Epithelial cell of prostate (primary cell): ENCODE measurements around the gene MRPL20.
"Not testable (repeated sequence)": the region's sequence is repeated elsewhere in the genome, so short reads cannot be mapped to it uniquely, and the experiment has no call there.

ENCODE experiments used
- DNase-seq: peaks from one replicate; pipeline ENCODE4 v3.0.0-alpha.2; 2011; ENCODE audit warnings: low read depth, low spot score
- H3K27ac ChIP-seq: fragments of 450-650 bp; 2 replicates; pipeline ENCODE4 v1.5.1; 2017; ENCODE audit warnings: mild to moderate bottlenecking

The MRPL20 gene

DNA sequence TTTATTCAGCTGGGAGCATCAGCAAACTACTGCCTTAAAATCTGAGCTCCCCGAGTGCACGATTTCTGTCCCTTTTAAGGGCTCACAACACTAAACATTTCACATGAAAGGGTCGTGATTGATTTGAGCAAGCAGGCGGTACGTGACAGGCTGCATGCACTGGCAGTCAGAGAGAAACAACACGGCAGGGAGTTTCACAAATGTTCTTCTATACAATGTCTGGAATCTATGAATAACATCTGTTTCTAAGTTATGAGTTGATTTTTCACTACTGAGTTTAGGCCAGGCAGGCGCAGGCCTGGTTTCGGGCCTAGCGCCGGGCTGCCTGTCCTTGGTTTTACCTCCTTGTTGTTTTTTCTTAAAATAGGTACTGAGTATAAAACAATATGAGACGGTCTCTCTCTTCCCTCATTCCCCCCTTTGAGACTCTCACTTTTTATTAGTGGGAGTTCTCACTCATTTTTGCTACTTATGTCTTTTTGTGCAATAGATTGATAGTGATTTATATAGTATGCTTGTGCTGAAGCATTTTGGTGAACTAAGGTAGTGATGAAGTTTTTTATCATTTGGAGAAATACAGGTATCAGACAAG lies 5.3 kb upstream of the MRPL20 start:
- not testable (repeated sequence) for DNase-seq, H3K27ac ChIP-seq

- no peak overlapping the region for H3K27ac ChIP-seq
- DNase-seq: no peak
Measured at GRCh38 chr1:1411626-1412025, 4.5 kb upstream of the MRPL20 start.

- DNase-seq, H3K27ac ChIP-seq: not testable (repeated sequence)
Measured at GRCh38 chr1:1410238-1410637, 3.1 kb upstream of the MRPL20 start.

DNA sequence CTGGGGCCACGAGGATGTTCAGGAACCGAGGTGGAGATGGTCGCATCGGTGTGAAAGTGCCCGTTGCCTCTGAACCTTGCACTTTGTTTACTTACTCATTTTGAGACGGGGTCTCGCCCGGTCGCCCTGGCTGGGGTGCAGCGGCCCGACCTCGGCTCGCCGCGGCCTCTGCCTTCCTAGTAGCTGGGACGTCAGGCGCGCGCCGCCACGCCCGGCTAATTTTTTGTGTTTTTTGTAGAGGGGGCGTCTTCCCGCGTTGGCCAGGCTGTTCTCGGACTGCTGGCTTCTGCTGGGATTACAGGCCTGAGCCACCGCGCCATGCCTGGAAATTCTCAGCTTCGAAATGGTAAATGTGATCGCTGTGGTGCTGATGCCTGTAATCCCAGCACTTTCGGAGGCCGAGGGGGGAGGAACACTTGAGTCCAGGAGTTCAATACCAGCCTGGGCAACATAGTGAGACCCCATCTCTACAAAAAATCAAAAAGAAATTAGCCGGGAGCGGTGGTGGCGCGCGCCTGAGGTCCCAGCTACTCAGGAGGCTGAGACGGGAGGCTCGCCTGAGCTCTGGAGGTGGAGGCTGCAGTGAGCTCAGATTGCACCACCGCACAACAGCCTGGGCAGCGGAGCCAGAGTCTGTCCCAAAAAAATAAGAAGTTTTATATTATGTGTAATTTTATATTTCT lies 684 bp upstream of the MRPL20 start:
- H3K27ac ChIP-seq: peak overlapping the region; percentile 69
- no peak for DNase-seq

GRCh38 chr1:1406101-1406820 lies 832 bp downstream of the MRPL20 start:
- peak overlapping the region; percentile 69 for H3K27ac ChIP-seq
- DNase-seq: no peak

DNA sequence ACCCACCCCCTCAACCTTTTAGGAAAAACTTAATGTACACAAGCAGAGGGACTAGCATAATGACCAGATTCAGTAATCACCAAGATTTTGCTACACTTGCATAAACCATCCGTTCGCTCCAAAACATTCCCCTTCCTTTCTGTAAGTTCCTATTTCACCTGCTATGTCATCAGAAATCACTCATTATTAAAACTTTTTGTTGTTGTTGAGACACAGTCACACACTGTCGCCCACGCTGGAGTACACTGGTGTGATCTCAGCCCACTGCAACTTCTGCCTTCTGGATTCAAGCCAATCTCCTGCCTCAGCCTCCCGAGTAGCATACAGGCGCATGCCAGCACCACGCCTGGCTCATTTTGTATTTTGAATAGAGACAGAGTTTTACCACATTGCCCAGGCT lies 3.4 kb downstream of the MRPL20 start:
- peak overlapping the region; percentile 34 for H3K27ac ChIP-seq

DNA sequence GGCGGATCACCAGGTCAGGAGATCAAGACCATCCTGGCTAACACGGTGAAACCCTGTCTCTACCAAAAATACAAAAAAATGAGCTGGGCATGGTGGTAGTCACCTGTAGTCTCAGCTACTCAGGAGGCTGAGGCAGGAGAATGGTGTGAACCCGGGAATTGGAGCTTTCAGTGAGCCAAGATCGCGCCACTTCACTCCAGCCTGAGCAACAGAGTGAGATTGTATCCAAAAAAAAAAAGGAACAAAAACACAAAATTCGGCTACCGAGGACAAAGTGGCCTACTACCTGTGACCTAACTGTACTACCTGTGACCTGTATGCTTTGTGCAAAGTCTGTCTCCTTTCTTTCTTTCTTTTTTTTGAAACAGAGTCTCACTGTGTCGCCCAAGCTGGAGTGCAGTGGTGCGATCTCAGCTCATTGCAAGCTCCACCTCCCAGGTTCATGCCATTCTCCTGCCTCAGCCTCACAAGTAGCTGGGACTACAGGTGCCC lies 4.1 kb downstream of the MRPL20 start:
- DNase-seq: not testable (repeated sequence)
- peak overlapping the region; percentile 34 for H3K27ac ChIP-seq

More for the DNA sequence above, 3.4 kb downstream of the MRPL20 start:
- DNase-seq: no peak

DNA sequence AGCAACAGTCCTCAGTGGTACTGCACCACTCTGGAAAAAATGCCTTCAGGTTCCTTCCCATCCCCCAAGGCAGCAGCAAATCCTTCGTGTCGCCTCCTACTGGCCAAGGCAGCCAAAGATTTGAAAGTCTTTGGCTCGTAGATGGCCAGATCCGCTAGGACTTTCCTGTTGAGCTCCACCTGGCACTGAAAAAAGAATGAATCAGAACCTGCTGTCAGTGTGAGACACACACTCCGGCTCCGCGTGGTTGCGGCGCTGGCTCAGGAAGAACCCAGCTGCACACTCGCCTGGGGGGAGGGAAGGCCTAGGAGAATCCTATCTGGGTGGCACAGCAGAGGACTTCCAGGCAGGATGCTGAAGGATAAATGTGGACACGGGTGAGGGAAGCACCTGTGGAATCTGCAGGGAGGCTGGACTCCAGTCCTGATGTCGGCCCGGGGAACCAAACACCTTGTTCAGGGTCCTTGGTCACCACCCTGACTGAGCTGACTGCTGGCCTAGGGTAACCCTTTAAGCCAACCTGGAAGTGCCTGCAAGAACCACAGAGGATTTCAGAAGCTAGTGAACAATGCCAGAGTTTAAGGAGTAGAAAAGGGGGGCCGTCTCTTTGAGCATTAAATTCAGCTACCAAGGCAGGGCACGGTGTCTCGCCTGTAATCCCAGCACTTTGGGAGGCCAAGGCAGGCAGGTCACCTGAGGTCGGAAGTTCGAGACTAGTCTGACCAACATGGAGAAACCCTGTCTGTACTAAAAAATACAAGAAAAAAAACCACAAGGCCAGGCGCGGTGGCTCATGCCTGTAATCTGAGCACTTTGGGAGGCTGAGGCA lies 4.8 kb downstream of the MRPL20 start:
- peak; percentile 61 for DNase-seq
- peak overlapping the region; percentile 34 for H3K27ac ChIP-seq

GRCh38 chr1:1401457-1402010 lies 5.6 kb downstream of the MRPL20 start:
- H3K27ac ChIP-seq: peak overlapping the region; percentile 34
- no peak for DNase-seq

DNA sequence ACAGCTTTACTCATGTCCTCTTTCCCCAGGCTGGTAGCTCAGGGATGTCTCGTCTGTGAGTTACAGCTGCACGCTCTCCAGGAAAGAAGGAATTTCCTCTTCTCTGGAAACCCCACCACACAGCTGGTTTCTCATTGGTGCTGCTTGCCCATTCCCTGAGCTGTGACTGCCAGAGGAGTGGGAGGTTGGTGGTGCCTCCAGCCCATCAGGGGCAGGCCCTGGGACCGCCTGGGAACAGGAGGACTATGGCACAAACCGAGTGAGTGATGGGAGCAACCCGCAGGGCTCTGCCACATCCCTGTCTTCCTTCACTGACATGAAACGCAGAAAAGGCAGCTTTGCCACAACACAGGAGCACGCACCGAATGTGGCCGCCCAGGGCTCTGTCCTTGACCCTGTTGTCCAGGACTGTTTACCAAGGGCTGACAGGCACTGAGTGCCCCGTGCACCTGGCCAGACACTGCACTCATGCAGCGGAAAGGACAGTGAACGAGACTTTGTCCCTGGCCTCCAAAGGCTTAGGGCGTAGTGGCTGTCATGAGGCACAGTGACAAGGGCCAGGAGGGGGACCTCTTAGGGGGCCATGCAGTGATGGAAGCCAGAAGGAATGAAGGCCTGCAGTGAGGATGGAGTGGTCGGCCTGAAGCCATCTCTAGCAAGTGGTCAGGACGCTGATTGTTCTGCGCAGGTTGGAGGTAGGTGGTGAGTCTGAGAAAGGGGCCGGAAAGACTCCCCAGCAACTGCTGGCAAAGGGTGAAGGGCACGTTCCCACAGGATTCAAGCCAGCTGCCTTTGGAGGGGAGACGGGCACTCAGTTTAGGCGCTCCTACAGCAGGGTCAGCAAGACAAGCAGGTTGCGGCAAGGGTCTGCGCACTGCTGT lies 6.3 kb downstream of the MRPL20 start:
- no peak for DNase-seq
- H3K27ac ChIP-seq: peak overlapping the region; percentile 70

GRCh38 chr1:1399872-1400575 lies 7.1 kb downstream of the MRPL20 start:
- DNase-seq: no peak
- peak overlapping the region; percentile 70 for H3K27ac ChIP-seq

DNA sequence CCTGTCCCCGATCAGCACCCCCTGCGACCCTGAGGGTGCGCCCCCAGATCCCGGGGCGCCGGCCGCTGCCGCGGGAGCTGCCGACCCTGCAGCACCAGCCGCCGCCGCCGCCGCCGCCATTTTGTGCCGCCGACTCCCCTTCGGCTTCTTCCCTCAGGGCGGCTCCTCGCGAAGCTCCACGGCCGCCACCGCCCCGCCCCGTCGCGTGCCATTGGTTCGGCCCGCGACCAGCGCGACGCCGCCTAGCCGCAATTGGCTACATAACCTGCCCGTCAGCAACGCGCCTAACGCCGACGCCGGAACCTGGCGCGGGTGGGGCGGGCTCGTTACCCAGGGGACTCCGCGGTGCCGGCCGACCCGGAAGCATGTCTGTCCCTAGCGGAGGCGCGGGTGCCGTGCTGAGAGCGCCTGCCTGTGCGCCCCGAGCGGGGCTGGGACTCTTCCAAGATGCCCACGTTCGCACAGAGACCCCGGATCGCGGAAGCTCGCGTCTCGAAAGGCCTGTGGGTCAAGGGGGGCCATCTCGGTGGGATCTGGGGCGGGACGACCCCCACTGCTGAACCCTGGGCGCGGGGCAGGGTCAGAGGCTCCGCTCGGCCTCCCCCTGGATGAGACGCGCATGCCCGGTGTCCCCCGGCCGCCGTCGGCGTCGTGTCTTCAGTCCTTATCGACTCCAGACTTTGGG lies 7.8 kb downstream of the MRPL20 start, which contains the start of gene CCNL2:
CCNL2 (minus strand) TSS at position 149 of the 685 bp plus-strand sequence; CDS start at position 120, 29 bp downstream.
- DNase-seq: peak; percentile 89
- H3K27ac ChIP-seq: peak within 1 kb of the TSS; percentile 70

- DNase-seq: no peak
- peak overlapping the region; percentile 70 for H3K27ac ChIP-seq
Measured at GRCh38 chr1:1398677-1399186, 8.4 kb downstream of the MRPL20 start.

DNA sequence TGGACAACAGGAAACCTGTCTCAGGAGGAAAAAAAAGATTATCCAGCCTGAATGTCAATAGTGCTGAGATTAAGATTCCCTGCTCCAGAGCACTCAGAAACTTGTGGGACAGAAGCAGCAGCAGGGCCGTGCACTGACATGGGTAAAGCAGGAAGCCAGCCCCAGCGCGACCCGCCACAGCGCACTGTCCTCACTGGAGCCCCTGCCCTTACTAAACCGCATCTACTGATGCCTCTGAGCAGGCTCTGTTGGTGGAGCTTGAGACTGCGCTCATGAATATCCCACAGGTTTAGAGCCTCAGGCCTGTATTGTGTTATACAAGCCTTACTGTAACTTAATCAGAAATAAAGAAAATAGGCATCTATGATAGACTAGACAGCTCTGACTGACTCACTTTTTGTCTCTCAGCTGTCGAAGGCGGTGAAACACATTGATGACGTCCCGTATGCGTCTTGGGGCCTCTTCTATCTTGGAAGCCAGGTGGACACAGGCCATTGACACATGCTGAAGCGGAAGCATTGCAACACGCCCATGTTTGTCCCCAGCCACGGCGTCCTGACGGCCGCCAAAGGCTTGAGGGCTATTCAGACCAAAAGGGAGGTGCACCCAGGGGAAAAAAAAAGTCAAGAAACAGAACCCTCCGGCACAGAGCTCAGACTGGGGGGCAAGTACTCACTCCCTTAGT lies 9.1 kb downstream of the MRPL20 start:
- DNase-seq: no peak
- H3K27ac ChIP-seq: peak overlapping the region; percentile 70

- H3K27ac ChIP-seq: no peak overlapping the region
- DNase-seq: no peak
Measured at GRCh38 chr1:1395166-1395565, 11.9 kb downstream of the MRPL20 start.

DNA sequence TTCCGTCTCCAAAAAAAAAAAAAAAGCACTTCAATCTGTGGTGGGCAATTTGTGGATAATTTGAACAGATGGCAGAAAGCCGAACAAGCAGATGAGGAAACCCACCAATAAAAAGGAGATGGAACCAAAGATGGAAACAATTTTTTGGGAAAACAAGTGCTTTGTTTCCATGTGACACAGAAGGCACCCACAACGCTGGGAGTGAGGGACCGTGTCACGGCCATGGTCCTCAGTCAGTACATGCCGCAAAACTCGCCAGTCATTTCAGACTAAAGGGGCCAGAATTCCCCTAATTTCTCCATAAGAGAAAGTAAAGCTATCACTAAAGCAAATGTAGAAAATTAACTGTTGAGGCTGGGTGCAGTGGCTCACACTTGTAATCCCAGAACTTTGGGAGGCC lies 13.0 kb downstream of the MRPL20 start:
- H3K27ac ChIP-seq: no peak overlapping the region
- no peak for DNase-seq

GRCh38 chr1:1393428-1393827 lies 13.7 kb downstream of the MRPL20 start:
- H3K27ac ChIP-seq: no peak overlapping the region
- DNase-seq: no peak
